ENCODE results near the gene RNF224. TPM values are rescaled to one million over a fixed set of nuclear protein-coding genes. Genes with fewer than 3 reads are reported as not detected.
"Not testable (repeated sequence)": the region's sequence is repeated elsewhere in the genome, so short reads cannot be mapped to it uniquely, and the experiment has no call there.

Gene RNF224
- total RNA-seq, 1 donor from 2014 or later: not detected

GRCh38 chr9:137251194-137251461 is 23.8 kb downstream of the RNF224 start, which contains the start of gene STPG3:
STPG3 (plus strand) TSS chr9:137251286; CDS start chr9:137251287, 1 bp downstream.
- intact Hi-C loops (cut with micrococcal nuclease): no loop called here

- intact Hi-C loops (cut with micrococcal nuclease): no loop called here
Observed at GRCh38 chr9:137251490-137252268, 24.4 kb downstream of the RNF224 start.

- intact Hi-C loops (cut with micrococcal nuclease): no loop called here
Observed at GRCh38 chr9:137252555-137253506, 25.5 kb downstream of the RNF224 start.

DNA sequence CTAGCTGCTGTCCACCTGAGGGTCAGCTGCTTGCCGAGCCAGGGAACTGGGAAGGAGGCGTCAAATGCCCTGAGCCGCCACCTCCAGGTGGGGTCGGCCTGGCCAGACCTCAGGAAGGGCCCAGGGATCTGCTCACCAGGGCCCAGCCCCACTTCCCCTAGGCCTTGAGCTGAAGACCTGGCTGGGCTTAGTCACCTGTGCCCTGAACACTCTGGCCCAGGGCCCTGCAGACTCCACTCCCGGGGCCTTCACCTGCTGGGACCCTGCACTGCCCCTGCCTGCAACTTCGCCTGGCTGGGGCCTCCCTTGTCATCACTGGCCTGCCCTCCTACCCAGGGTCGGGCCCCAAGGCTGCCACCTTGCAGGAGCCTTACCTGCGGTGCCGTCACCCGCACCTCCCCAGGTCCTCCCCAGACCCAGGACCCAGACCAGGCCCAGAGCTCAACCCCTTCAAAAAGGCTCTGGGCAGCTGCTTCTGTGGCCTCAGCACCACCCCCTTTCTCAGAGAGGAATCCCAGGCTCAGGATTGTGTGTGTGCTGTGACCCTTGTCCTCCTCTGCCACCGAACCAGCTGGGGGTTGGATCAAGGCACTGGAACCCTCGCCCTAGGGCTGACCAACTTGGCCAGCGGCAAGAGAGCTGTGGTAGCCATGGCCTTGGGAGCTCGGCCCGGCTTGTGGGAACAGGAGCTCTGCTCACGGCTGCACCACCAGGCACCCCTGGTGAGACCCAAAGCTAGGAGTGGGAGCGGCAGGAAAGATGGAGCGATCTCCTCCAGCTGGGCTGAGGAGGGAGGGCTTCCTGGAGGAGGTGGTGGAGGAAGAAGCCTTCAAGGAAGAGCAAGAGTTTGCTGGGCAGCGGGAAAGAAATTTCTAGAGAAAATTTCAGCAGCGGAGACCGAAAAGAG is 26.7 kb downstream of the RNF224 start:
- intact Hi-C loops (cut with micrococcal nuclease): loop anchor here (2.0 kb wide), 1 partner anchor 31 kb away; the partner anchor contains the start of gene RNF208

- intact Hi-C loops (cut with micrococcal nuclease): loop anchor here (1.0 to 2.0 kb wide), 2 partner anchors 14 to 32 kb away; partner anchors contain the start of genes RNF208 and TUBB4B
Observed at GRCh38 chr9:137254624-137255447, 27.5 kb downstream of the RNF224 start, which contains the start of gene NELFB. NELFB (plus strand) TSS chr9:137255327.

- intact Hi-C loops (cut with micrococcal nuclease): loop anchor here (1.0 to 2.0 kb wide), 2 partner anchors 14 to 33 kb away; partner anchors contain the start of genes RNF208 and TUBB4B
Observed at GRCh38 chr9:137255448-137256114, 28.3 kb downstream of the RNF224 start.

DNA sequence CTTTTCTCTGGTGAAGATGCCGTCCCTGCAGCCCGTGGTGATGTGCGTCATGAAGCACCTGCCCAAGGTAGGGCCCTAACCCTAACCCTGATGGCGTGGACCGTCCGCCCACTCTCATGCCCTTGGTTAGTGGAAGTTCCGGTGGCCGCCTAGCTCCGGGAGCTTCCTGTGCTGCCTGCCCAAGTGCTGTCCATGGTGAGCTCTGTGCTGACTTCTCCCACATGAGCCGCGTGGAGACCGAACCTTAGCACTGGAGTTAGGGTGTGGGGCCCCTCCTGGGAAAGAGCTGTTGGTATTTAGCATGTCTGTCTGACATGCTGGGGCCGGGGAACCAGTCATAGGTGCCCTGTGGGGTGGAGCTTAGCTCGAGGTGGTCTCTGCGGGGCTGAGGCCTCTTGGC is 29.1 kb downstream of the RNF224 start:
- intact Hi-C loops (cut with micrococcal nuclease): no loop called here

DNA sequence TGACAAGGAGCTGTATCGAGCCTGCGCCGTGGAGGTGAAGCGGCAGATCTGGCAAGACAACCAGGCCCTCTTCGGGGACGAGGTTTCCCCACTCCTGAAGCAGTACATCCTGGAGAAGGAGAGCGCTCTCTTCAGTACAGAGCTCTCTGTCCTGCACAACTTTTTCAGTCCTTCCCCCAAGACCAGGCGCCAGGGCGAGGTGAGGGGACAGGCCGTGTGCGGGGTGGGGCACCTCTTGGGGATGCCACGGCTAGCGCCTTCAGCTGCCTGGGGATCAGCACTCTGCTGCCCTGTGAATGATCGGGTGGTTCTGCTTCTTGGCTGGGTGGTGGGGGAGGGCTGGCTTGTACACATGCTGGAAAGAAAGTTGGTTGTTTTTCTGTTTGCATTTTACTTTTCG is 29.6 kb downstream of the RNF224 start:
- intact Hi-C loops (cut with micrococcal nuclease): no loop called here

DNA sequence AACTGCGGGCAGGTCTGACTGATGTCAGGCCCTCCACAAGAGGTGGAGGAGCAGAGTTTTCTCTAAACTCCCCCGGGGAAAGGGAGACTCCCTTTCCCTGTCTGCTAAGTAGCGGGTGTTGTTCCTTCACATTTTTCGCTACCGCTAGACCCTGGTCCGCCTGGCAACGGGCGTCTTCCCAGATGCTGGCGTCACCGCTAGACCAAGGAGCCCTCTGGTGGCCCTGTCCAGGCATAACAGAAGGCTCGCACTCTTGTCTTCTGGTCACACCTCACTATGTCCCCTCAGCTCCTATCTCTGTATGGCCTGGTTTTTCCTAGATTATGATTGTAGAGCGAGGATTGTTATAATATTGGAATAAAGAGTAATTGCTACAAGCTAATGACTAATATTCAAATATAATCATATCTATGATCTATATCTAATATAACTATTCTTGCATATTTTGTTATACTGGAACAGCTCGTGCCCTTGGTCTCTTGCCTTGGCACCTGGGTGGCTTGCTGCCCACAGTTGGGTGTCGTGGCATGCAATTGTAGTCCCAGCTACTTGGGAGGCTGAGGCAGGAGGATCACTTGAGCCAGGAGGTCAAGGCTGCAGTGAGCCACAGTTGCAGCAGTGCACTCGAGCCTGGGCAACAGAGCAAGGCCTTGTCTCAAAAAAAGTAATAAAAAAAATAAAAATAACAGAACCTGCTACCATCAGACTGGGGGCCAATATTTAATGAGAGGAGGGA is 35.0 kb downstream of the RNF224 start:
- intact Hi-C loops (cut with micrococcal nuclease): not testable (repeated sequence)

- intact Hi-C loops (cut with micrococcal nuclease): no loop called here
Observed at GRCh38 chr9:137262909-137263285, 35.6 kb downstream of the RNF224 start.

GRCh38 chr9:137263506-137263905 is 36.2 kb downstream of the RNF224 start:
- intact Hi-C loops (cut with micrococcal nuclease): no loop called here

- intact Hi-C loops (cut with micrococcal nuclease): no loop called here
Observed at GRCh38 chr9:137264067-137264466, 36.8 kb downstream of the RNF224 start.

GRCh38 chr9:137265496-137266161 is 38.3 kb downstream of the RNF224 start:
- intact Hi-C loops (cut with micrococcal nuclease): no loop called here

DNA sequence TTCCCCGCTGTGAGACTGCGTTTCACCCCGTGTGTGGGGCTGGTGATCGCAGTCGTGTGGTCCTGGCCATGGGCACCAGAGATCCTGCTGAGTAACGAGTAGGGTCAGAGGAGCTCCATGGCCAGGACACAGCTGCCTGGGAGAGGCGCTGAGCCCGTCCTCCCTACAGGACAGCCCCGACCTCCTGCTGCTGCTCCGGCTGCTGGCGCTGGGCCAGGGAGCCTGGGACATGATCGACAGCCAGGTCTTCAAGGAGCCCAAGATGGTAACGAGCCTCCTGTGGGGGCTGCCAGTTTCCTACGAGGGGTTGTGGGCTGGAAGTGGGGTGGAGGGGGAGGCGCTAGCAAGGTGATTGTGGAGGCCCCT is 38.8 kb downstream of the RNF224 start:
- intact Hi-C loops (cut with micrococcal nuclease): no loop called here

- intact Hi-C loops (cut with micrococcal nuclease): no loop called here
Observed at GRCh38 chr9:137266585-137267453, 39.5 kb downstream of the RNF224 start.

DNA sequence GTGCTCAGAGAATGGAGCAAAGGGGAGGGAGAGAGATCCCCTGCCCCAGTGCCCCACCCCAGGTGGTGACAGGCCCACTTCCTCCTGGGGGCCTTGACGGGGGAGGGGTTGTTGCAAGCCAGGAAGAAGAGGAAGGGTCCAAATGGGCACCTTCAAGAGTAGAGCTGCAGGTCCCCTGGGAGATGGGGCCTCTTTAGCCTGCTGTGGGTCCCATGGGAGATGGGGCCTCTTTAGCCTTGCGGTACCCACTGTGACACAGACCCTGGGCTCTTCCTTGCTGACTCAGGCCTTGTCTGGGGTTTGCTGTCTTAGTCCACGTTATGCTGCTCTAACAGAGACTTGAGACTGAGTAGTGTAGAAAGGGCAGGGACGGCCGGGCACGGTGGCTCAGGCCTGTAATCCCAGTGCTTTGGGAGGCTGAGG is 40.6 kb downstream of the RNF224 start:
- intact Hi-C loops (cut with micrococcal nuclease): no loop called here

- intact Hi-C loops (cut with micrococcal nuclease): no loop called here
Observed at GRCh38 chr9:137268538-137269201, 41.4 kb downstream of the RNF224 start.
